Measurements from ENCODE around the gene KLK5.

The KLK5 gene, protein sequence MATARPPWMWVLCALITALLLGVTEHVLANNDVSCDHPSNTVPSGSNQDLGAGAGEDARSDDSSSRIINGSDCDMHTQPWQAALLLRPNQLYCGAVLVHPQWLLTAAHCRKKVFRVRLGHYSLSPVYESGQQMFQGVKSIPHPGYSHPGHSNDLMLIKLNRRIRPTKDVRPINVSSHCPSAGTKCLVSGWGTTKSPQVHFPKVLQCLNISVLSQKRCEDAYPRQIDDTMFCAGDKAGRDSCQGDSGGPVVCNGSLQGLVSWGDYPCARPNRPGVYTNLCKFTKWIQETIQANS

DNA sequence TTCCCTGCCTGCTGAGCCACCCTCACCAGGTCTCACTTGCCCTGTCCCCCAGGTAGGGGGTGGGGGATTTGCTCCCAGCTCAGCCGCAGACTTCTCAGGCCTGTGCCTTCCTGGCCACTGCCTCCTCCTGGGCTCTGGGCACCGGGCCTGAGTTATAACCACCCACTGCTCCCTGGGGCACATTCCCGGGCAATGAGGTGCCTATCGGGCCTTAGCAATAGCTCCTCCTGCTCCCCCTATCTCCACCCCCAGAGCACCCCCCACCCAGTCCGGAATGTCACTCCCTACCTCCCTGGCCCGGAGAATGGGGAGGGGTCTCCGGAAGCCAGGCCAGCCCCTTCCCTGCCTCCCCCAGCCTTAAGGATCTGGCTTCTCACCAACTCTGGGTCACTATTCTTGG, at the start of gene KLK5:
KLK5 (minus strand) TSS at position 129 of the 400 bp plus-strand sequence. CDS start 381 bp downstream, outside the sequence.
- DNase-seq: no peak
- Histone ChIP-seq H3K36me3 (no peaks in the 10 kb centered on the region), H3K4me3 (ENCODE audit: low read depth, low read length) (no peak within 1 kb of the TSS), H3K27me3 (ENCODE audit: insufficient read depth, low read depth, severe bottlenecking) (peaks cover 72% of the 10 kb centered on the region), H3K9me3 (ENCODE audit: severe bottlenecking) (peaks cover 3% of the 10 kb centered on the region), H3K27ac (no peak within 1 kb of the TSS)
- TF ChIP-seq, protein P1, sequence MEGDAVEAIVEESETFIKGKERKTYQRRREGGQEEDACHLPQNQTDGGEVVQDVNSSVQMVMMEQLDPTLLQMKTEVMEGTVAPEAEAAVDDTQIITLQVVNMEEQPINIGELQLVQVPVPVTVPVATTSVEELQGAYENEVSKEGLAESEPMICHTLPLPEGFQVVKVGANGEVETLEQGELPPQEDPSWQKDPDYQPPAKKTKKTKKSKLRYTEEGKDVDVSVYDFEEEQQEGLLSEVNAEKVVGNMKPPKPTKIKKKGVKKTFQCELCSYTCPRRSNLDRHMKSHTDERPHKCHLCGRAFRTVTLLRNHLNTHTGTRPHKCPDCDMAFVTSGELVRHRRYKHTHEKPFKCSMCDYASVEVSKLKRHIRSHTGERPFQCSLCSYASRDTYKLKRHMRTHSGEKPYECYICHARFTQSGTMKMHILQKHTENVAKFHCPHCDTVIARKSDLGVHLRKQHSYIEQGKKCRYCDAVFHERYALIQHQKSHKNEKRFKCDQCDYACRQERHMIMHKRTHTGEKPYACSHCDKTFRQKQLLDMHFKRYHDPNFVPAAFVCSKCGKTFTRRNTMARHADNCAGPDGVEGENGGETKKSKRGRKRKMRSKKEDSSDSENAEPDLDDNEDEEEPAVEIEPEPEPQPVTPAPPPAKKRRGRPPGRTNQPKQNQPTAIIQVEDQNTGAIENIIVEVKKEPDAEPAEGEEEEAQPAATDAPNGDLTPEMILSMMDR (IDR thresholded peaks at IDR 0.05; ENCODE audit: low read depth, low read length): no peak

DNA sequence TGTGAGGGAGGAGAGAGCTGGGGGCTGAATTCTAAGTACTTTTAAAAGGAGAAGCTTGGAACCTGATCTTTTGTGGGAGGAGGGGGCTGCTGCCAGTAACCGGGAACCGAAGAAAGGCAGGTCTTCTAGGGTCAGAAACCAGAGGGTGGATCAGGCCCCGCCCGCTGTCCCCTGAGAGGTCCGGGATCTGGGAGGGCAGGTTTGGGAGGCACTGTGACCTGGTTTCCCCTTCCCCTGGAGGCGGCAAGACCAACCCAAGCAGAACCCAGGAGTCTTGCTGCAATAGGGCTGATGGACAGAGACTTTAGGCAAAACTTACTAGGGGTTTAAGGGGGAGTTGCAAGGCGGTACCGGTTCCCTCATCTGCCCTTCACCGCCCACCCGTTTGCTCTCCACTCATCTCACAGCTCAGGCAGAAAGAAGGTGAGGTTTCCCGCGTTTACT, 49.3 kb upstream of the KLK5 start:
- H3K27ac ChIP-seq: no peak overlapping the region

DNA sequence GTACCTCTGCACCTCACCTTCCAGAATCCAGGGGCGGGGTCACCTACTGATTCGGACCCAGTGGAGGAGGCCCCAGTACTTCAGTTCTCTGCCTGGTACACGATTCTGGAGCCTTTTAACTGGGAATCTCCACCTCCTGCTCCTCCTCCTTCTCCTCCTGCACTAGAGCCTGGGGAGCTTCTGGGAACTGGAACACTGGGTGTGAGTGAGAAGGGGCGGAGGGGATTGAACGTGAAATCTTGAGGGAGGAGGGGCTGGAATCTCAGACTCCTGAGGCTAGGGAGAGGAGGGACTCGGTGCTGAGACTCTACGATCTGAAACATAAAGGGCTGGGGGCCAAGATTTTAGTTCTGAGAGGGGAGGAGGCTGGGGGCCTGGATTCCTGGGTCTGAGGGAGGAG, 48.7 kb upstream of the KLK5 start, which contains the start of gene KLK8:
KLK8 (minus strand) TSS at position 90 of the 400 bp plus-strand sequence. CDS start 437 bp downstream, outside the sequence.
- DNase-seq: no peak
- TF ChIP-seq, protein P1 (IDR thresholded peaks at IDR 0.05; ENCODE audit: low read depth, low read length): no peak
- H3K36me3 ChIP-seq: no peaks in the 10 kb centered on the region
- no peak within 1 kb of the TSS for H3K27ac ChIP-seq
- peaks cover 92% of the 10 kb centered on the region for H3K27me3 ChIP-seq (ENCODE audit: insufficient read depth, low read depth, severe bottlenecking)
- H3K9me3 ChIP-seq (ENCODE audit: severe bottlenecking): no peaks in the 10 kb centered on the region
- no peak within 1 kb of the TSS for H3K4me3 ChIP-seq (ENCODE audit: low read depth, low read length)

More for the DNA sequence above, 49.3 kb upstream of the KLK5 start:
- Histone ChIP-seq H3K4me3 (ENCODE audit: low read depth, low read length) (no peak overlapping the region), H3K27me3 (ENCODE audit: insufficient read depth, low read depth, severe bottlenecking) (peaks cover 93% of the 10 kb centered on the region), H3K9me3 (ENCODE audit: severe bottlenecking) (no peaks in the 10 kb centered on the region), H3K36me3 (no peaks in the 10 kb centered on the region)
- TF ChIP-seq, protein P1 (IDR thresholded peaks at IDR 0.05; ENCODE audit: low read depth, low read length): no peak
- no peak for DNase-seq

DNA sequence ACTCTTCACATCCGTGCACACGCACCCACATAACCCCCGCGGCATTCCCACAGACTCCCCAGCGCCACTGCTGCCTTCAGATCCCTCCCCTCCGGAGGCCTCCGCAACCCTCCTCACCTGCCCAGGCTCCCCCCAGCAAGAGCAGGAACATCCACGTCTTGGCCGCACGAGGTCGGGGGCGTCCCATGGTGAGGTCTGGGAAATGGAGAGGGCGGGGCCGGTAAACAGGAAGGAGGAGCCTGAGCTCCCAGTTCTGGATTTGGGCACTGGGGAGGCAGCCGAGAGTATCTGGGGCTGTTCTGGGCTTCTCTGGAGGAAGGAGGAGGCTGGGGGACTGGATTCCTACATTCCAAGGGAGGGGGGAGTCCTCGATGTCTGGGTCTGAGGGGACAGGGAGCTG, 48.1 kb upstream of the KLK5 start:
- DNase-seq: no peak
- Histone ChIP-seq H3K9me3 (ENCODE audit: severe bottlenecking) (no peaks in the 10 kb centered on the region), H3K27ac (no peak overlapping the region), H3K4me3 (ENCODE audit: low read depth, low read length) (no peak overlapping the region), H3K36me3 (no peaks in the 10 kb centered on the region), H3K27me3 (ENCODE audit: insufficient read depth, low read depth, severe bottlenecking) (peaks cover 91% of the 10 kb centered on the region)
- TF ChIP-seq, protein P1 (IDR thresholded peaks at IDR 0.05; ENCODE audit: low read depth, low read length): no peak

DNA sequence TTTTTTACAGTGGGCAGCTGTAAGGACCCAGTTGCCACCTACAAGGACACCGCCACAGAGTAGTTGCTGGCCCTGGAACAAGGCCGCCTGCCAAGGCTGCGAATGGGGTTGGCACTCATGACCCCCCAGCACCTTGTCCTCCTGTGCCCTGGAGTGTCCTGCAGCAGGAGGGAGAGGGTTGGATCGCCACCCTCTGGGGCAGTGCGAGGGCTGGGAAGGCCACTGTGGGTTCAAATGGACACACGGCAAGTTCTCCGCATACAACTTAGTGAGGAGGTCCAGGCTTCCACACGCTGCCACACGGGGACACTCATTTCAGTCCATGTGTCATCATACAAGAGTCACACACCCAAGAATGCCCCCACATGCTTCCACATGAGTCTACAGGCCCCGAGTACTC, 47.6 kb upstream of the KLK5 start:
- Histone ChIP-seq H3K4me3 (ENCODE audit: low read depth, low read length) (no peak overlapping the region), H3K36me3 (no peaks in the 10 kb centered on the region), H3K27ac (no peak overlapping the region)

More for the DNA sequence above, 47.6 kb upstream of the KLK5 start:
- Histone ChIP-seq H3K27me3 (ENCODE audit: insufficient read depth, low read depth, severe bottlenecking) (peaks cover 93% of the 10 kb centered on the region), H3K9me3 (ENCODE audit: severe bottlenecking) (no peaks in the 10 kb centered on the region)
- no peak for DNase-seq
- TF ChIP-seq, protein P1 (IDR thresholded peaks at IDR 0.05; ENCODE audit: low read depth, low read length): no peak
